ENCODE measurements around the gene CDK5RAP2. TPM values are rescaled to one million over a fixed set of nuclear protein-coding genes. Genes with fewer than 3 reads are reported as not detected.

CDK5RAP2 gene
- total RNA-seq, 2 experiments from 2014 or later, result 76.0 to 81.6 TPM

GRCh38 chr9:120393386-120394057, 186.4 kb downstream of the CDK5RAP2 start:
- Histone ChIP-seq H3K36me3 (ENCODE audit: insufficient read depth, low read length) (peaks cover 96% of the 10 kb centered on the region), H3K9me3 (ENCODE audit: low read length) (no peaks in the 10 kb centered on the region), H3K27ac (ENCODE audit: low read depth, low read length, poor library complexity, severe bottlenecking) (no peak overlapping the region), H3K9me2 (ENCODE audit: insufficient read depth, low read length) (no peaks in the 10 kb centered on the region), H3K4me3 (ENCODE audit: low read depth, low read length, poor library complexity, severe bottlenecking) (no peak overlapping the region), H3K4me1 (ENCODE audit: insufficient read depth, low read length, poor library complexity, severe bottlenecking) (no peaks in the 10 kb centered on the region), H3K79me2 (ENCODE audit: insufficient read depth, low read depth, low read length) (no peaks in the 10 kb centered on the region), H3K4me2 (ENCODE audit: low read length) (no peak overlapping the region), H4K20me1 (ENCODE audit: insufficient read depth, low read length) (no peaks in the 10 kb centered on the region), H2AFZ (ENCODE audit: low read length) (no peak overlapping the region)
- no peak for TF ChIP-seq EZH2phosphoT487 (IDR thresholded peaks at IDR 0.05; ENCODE audit: borderline replicate concordance, low read depth, low read length)
- TF ChIP-seq CTCF (conservative IDR thresholded peaks at IDR 0.05; ENCODE audit: low read length), result no peak
- no TSS peak for BruUV-seq (replicated peaks)
- intact Hi-C loops (cut with micrococcal nuclease; ENCODE audit: unreplicated experiment), result no loop called here
- no peak for DNase-seq (ENCODE audit: low spot score)
- ChIA-PET POLR2A (no interaction called here), CTCF (ENCODE audit: unreplicated experiment) (no interaction called here)

GRCh38 chr9:120392711-120393110, 187.3 kb downstream of the CDK5RAP2 start:
- Histone ChIP-seq H4K20me1 (ENCODE audit: insufficient read depth, low read length) (no peaks in the 10 kb centered on the region), H3K9me3 (ENCODE audit: low read length) (no peaks in the 10 kb centered on the region), H2AFZ (ENCODE audit: low read length) (no peak overlapping the region), H3K4me3 (ENCODE audit: low read depth, low read length, poor library complexity, severe bottlenecking) (no peak overlapping the region), H3K4me2 (ENCODE audit: low read length) (no peak overlapping the region), H3K79me2 (ENCODE audit: insufficient read depth, low read depth, low read length) (no peaks in the 10 kb centered on the region), H3K9me2 (ENCODE audit: insufficient read depth, low read length) (no peaks in the 10 kb centered on the region), H3K36me3 (ENCODE audit: insufficient read depth, low read length) (peaks cover 97% of the 10 kb centered on the region), H3K27ac (ENCODE audit: low read depth, low read length, poor library complexity, severe bottlenecking) (no peak overlapping the region), H3K4me1 (ENCODE audit: insufficient read depth, low read length, poor library complexity, severe bottlenecking) (no peaks in the 10 kb centered on the region)
- TF ChIP-seq CTCF (conservative IDR thresholded peaks at IDR 0.05; ENCODE audit: low read length), result no peak
- TF ChIP-seq EZH2phosphoT487 (IDR thresholded peaks at IDR 0.05; ENCODE audit: borderline replicate concordance, low read depth, low read length), result no peak
- DNase-seq (ENCODE audit: low spot score), result no peak
- ChIA-PET CTCF (ENCODE audit: unreplicated experiment) (no interaction called here), POLR2A (no interaction called here)
- no TSS peak for BruUV-seq (replicated peaks)
- intact Hi-C loops (cut with micrococcal nuclease; ENCODE audit: unreplicated experiment), result no loop called here

- Histone ChIP-seq H3K36me3 (ENCODE audit: insufficient read depth, low read length) (peaks cover 99% of the 10 kb centered on the region), H3K9me2 (ENCODE audit: insufficient read depth, low read length) (no peaks in the 10 kb centered on the region), H3K79me2 (ENCODE audit: insufficient read depth, low read depth, low read length) (no peaks in the 10 kb centered on the region), H3K9me3 (ENCODE audit: low read length) (no peaks in the 10 kb centered on the region), H3K27ac (ENCODE audit: low read depth, low read length, poor library complexity, severe bottlenecking) (no peak overlapping the region), H2AFZ (ENCODE audit: low read length) (no peak overlapping the region), H3K4me1 (ENCODE audit: insufficient read depth, low read length, poor library complexity, severe bottlenecking) (no peaks in the 10 kb centered on the region), H4K20me1 (ENCODE audit: insufficient read depth, low read length) (no peaks in the 10 kb centered on the region), H3K4me3 (ENCODE audit: low read depth, low read length, poor library complexity, severe bottlenecking) (no peak overlapping the region), H3K4me2 (ENCODE audit: low read length) (no peak overlapping the region)
- no peak for DNase-seq (ENCODE audit: low spot score)
- ChIA-PET POLR2A (no interaction called here), CTCF (ENCODE audit: unreplicated experiment) (no interaction called here)
- no TSS peak for BruUV-seq (replicated peaks)
- intact Hi-C loops (cut with micrococcal nuclease; ENCODE audit: unreplicated experiment), result no loop called here
- no peak for TF ChIP-seq CTCF (conservative IDR thresholded peaks at IDR 0.05; ENCODE audit: low read length)
- TF ChIP-seq EZH2phosphoT487 (IDR thresholded peaks at IDR 0.05; ENCODE audit: borderline replicate concordance, low read depth, low read length), result no peak
Measured at GRCh38 chr9:120392245-120392644, 187.7 kb downstream of the CDK5RAP2 start.

Measured in OCI-LY7 (cell line).